ENCODE results near the gene MAFG.

Gene MAFG

DNA sequence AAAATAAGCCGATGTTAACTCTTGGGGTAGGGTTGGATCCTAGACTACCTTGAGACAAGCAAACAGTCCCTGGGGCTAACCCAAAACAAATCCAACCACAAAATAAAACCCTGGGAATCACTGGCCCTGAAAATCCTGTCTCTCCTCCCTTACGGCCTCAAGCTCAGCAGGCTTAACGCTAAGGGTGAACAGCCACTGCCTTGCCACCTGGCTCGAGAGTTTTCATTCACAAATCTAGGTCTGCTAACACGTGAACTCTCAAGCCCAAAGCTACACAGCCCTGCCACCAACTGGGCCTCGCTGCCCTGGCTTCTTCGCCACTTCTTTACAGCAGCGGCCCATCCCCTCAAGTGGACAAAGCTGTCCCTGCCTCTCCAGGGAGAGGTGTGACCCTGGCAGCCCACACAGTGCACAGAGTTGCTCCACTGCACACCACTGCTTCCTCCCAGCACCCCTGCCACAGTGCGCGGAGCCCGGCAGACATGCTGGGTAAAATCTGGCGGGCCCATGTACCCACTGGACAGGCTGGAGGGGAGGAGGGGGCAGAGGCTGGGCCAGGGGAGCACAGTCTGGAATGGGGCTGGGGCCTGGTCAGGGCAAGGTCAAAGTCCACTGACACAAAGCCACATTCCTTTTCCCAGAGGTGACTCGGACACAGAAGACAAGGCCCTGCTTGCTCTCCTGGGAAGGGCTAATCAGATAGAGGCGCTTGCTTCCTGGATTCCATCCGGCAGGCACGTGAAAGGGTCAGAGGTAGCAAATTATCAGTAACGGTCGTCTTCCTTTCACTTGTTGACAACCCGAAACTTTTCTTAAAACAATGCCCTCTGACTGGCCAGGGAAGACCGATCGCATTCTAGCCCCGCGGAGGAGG lies 17.3 kb downstream of the MAFG start:
- DNase-seq (ENCODE audit: low spot score) = no peak

GRCh38 chr17:81909231-81909630 lies 18.3 kb downstream of the MAFG start:
- no peak for DNase-seq (ENCODE audit: low spot score)

GRCh38 chr17:81908793-81909192 lies 18.7 kb downstream of the MAFG start:
- DNase-seq (ENCODE audit: low spot score) = no peak

- no peak for DNase-seq (ENCODE audit: low spot score)
Measured at GRCh38 chr17:81907219-81908145, 20.1 kb downstream of the MAFG start.

DNA sequence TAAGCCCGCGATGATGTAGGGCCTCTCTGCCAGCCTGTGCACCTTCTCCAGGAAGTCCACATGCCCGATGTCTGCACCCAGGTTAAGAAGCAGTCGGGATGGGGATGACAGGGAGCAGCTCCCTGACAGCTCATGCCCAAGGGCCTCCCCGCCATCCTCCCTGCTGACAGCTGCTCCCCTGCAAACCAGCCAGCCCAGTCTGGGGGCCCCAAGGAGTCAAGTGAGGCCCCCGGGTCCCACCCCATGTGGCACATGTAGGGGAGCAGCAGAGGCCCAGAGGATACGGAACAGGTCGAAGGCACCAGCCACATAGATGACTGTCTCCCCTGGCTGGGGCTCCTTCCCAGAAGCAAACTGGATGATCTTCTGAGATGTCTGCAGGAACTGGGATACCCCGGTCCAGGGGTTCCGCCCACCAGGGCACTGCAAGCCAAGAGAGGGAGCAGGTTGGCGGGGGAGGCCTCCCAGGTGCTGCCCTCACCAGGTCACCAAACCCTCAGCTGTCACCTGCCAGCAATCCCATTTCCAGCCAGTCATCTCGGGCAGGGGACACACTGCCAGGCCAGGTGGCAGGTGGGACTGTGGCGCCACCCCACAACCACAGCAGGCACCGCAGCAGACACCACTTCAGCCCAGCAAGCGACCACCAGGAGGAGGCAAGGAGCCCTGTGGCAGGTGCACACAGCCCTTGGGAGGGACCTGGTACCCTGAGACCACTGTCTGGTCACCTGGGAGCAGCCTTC lies 20.9 kb downstream of the MAFG start:
- DNase-seq (ENCODE audit: low spot score) = no peak

- no peak for DNase-seq (ENCODE audit: low spot score)
Measured at GRCh38 chr17:81905993-81906392, 21.5 kb downstream of the MAFG start.

GRCh38 chr17:81905424-81905875 lies 22.1 kb downstream of the MAFG start:
- DNase-seq (ENCODE audit: low spot score) = no peak

DNA sequence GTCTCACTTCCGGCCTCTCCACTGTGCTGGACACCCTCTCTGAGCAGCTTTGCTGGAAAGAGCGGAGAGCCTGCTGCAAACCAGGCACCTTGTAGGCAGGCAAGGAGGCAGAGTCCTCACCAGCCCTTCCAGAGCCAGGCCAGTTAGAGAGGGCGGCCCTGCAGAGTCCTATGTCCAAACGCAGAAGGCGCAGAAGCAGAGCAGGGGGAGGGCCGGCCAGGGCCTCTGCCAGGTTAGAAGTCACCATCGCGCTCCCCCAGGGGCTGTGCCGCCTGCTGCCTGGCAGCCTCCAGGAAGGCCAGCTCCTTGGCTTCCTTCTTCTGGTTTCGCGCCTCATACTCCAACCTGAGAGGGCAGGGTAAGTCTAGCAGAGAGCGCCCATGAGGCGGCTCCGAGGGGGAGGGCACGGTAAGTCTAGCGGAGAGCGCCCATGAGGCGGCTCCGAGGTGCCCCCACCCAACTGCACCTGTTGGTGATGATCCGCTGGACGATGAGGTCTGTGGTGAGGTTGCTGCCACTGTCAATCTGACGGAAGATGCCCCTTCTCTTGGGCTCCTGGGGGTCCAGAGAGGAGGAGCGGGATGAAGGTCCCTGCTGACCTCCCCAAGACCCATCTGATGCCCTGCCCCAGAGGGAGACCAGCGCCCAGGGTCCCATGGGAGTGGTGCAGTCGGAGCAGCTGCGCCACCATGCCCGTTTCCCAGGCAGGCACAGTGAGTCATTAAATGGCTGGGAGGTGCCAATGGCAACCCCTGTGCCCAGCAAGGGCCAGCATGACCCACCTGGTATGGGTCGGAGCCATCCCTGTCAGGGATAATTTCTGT lies 22.7 kb downstream of the MAFG start:
- DNase-seq (ENCODE audit: low spot score) = no peak

DNA sequence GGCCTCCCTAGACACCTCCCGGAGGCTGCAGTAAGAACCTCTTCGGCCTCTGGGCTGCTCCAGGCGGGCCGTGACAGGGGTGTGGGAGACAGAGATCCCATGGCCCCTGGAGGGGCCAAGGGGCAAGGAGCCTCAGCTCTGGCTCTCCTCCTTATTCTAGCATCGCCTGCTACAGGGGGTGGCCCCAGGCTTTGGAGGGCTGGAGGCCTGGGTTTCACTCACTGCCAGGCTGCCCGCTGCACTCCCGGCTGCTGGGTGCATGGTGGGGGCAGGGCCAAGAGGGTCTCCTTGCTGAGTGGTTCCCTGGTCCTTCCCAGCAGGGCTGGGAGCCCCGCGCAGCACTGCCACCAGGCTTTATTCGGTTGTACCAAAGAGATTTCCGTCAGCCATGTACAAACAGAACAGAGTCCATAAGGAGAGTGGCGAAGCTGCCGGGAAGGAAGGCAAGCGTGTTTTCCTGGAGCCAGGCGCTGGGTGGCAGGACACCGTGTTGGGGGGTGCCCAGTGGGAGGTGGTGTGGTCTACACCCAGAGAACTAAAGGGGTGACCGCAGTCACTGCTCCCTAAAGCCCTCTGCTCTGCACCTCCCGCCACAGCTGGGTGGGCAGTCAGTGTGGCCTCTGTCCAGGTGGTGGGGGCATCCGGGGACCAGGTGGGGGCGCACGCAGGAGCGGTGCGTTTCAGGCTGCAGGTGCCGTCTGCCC lies 23.5 kb downstream of the MAFG start:
- DNase-seq (ENCODE audit: low spot score) = no peak

DNA sequence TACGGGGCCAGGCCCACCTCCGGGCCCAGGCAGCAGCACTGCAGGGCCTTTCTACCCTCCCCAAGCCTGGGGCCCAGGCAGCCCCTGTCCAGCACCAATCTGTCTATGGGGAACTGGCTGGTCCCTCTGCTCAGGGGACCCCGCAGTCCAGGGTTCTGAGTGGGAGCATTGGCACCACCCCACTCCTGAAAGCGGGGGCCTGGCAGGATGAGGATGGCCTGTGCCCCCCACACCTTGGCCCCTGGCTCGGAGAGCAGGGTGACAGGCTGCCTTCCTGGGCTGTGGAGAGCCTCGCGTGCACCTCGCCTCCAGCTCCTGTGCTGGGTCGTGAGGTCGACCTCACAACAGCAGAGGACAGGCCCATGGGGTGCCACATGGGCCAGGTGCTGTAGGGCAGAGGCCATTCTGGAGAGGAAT lies 24.1 kb downstream of the MAFG start:
- no peak for DNase-seq (ENCODE audit: low spot score)

DNA sequence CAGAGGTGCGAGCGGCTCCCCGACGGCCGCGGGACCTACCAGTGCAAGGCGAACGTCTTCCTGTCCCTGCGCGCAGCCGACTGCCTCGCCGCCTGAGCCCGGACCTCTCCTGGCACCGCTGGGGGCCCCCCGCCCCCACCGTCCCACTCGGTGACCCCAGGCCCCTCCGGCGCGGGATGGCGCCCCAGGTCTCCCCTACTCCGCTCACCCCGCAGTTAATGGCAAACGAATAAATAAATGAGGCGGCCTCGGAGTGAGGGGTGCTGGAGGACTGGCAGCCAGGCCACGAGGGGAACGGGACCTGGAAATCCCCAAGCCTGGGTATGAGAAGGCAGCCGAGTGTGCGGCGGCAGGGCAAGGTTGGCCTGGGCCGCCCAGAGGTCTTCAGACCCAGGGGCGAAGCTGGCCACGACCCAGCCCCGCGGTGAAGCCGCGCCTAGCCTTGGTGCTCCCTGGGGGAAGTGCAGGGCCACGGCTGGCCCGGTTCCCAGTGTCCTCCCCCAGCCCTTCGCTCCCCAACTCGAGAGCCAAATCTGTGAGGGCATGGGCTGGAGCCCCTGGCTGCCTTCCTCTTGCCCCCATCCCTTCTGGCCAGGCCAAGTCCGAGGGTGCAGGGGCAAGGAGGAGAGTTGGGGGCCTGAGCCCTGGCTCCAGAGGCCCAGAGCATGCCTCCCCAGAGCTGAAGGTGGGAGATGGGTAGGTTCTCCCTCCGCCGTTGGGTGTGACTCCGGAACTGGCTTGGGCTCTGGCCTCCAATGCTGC lies 24.7 kb downstream of the MAFG start:
- DNase-seq (ENCODE audit: low spot score) = no peak

DNA sequence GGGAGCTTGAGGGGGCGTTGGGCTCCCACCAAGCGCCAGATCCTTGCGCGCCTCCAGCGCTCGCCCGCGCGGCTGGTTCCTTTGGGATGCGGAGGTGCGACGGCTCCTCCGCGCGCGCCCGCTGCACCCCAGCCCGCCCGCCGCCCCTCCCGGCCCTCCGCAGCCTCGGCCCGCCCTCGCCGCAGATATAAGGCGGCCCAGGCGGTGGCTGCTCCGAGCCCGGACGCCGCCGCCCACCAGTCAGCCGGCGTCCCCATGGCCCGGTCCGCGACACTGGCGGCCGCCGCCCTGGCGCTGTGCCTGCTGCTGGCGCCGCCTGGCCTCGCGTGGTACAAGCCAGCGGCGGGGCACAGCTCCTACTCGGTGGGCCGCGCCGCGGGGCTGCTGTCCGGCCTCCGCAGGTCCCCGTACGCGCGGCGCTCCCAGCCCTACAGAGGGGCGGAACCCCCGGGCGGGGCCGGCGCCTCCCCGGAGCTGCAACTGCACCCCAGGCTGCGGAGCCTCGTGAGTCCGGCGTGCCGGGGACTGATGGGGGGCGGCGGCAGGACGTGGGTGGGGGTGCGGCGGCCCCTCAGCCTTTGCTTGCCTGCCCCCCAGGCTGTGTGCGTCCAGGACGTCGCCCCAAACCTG lies 25.4 kb downstream of the MAFG start, which contains the start of gene NPB:
NPB (plus strand) TSS at position 216 of the 630 bp plus-strand sequence; CDS start at position 256, 40 bp downstream.
- no peak for DNase-seq (ENCODE audit: low spot score)

DNA sequence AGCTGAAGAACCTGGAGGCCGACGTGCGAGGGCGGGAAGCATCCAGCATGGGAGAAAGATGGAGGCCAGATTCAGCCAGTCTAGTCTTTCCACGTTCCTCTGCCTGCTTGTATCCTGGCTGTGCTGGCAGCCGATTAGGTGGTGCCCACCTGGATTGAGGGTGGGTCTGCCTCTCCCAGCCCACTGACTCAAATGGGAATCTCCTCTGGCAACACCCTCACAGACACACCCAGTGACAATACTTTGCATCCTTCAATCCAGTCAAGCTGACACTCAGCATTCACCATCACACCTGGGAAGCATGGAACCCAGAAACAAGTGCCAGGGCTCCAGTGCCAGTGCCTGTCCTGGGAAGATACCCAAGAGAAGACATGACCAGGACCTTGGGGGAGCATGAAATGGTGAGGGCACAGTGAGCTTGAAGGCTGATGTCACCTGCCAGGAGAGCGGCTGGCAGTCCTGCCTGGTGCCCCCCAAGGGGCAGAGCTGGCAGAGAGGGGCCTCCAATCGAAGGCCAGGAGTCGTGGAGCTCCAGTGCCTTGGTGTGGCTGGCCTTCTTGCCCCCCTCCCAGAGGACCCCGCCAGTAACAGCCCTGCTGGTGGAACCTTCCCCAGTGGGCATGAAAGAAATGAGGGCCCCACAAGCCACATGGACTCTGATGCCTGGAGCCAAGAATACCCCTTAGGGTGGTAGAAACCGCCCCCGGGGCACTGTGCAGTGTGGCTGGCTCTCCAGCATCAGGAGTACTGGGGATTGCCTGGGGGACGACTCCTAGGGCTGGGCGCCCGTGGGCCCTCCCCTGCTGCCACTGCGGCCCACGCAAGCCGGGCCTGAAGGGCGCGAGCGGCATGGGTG lies 26.1 kb downstream of the MAFG start:
- no peak for DNase-seq (ENCODE audit: low spot score)

- DNase-seq (ENCODE audit: low spot score) = no peak
Measured at GRCh38 chr17:81900181-81900820, 27.2 kb downstream of the MAFG start.

- DNase-seq (ENCODE audit: low spot score) = no peak
Measured at GRCh38 chr17:81899514-81900166, 27.9 kb downstream of the MAFG start.

DNA sequence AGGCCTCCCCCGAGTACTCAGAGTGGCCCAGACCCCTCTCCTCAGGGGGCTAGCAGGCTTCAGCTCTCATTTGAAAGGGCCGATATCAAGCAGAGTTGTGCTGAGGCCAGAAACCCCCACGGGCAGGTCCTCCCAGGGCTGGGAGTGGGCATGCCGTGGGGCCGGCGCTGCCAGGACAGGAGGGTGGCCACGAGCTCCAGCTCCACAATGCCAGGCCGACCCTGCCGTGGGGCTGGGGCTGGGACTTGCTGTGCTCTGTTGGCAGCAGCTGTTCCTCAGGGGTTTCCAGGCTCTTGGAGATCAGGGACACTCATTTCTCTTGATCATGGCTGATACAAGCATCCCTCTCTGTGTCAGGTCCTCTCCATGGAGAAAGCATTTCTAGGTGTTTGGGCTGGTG lies 28.6 kb downstream of the MAFG start:
- DNase-seq (ENCODE audit: low spot score) = no peak

Measured in LoVo (cell line).